Activated CD4-positive, alpha-beta memory T cell treated with anti-CD3 and anti-CD28 coated beads for 36 hours (primary cell): ENCODE measurements around the gene TMEM87A. TPM values are rescaled to one million over a fixed set of nuclear protein-coding genes. Genes with fewer than 3 reads are reported as not detected.
A peak's percentile ranks its signal among the peaks of the same experiment; 100 is the strongest.

Source experiments
- CTCF ChIA-PET: fragments of 350-600 bp; sonication (Branson Sonifier 250); formaldehyde crosslinking; loops from one replicate; lab custom pipeline; 2021; ENCODE audit warnings: antibody characterized with exemption, inconsistent platforms; lab: Charles Lee
- POLR2A ChIA-PET: fragments of 350-600 bp; sonication (Branson Sonifier 250); formaldehyde crosslinking; loops from one replicate; lab custom pipeline; 2021; ENCODE audit warnings: antibody characterized with exemption; lab: Charles Lee
- DNase-seq: peaks from one replicate; pipeline ENCODE4 v3.0.0-alpha.2; 2020
- H3K27ac Mint-ChIP-seq: one replicate; pipeline ENCODE4 v1.8.0; 2021; ENCODE audit warnings: mixed read lengths
- H3K27me3 Mint-ChIP-seq: one replicate; pipeline ENCODE4 v1.8.0; 2021; ENCODE audit warnings: mixed read lengths
- H3K36me3 Mint-ChIP-seq: one replicate; pipeline ENCODE4 v1.8.0; 2021; ENCODE audit warnings: mixed read lengths
- H3K4me1 Mint-ChIP-seq: one replicate; pipeline ENCODE4 v1.8.0; 2021; ENCODE audit warnings: low read depth, mixed read lengths
- H3K4me3 Mint-ChIP-seq: one replicate; pipeline ENCODE4 v1.8.0; 2021; ENCODE audit warnings: mild to moderate bottlenecking, mixed read lengths
- H3K9me3 Mint-ChIP-seq: one replicate; pipeline ENCODE4 v1.8.0; 2021; ENCODE audit warnings: mixed read lengths
- intact Hi-C: fragments of 100-400 bp; cut with micrococcal nuclease; formaldehyde crosslinking; loops from one replicate; pipeline ENCODE4 v1.15.1; 2023
- microRNA-seq: library from miRNA; unstranded; fragments of <30 nt; microRNA quantifications from one replicate; pipeline ENCODE4 v1.2.0, GENCODE V29; 2022; ENCODE audit warnings: borderline number of aligned reads, borderline microRNAs expressed, borderline replicate concordance
- total RNA-seq, 2 experiments: library from RNA; stranded (reverse); gene quantifications; one replicate each; pipeline ENCODE4 v1.2.3, GENCODE V29; 2021

TMEM87A gene
- total RNA-seq, 2 experiments from 2014 or later: 26.1 to 28.7 TPM

DNA sequence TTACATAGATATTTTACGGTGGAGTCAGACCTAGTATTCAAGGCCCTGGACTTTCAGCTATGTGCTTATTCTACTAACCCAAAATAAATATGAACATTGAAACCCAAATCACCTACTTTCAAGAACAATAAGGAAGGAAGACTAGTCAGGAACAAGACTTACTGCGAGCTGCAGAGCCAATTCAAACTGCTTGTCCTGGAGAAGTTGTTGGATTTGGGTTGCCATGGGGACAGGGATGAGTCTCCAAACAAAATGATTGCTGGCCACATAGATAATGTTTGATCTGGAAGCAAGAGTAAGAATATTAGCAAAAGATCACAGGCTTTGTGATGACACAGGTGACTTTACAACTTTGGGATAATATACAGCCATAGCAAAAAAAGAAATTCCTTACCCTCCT lies 95.2 kb downstream of the TMEM87A start:
- H3K36me3 Mint-ChIP-seq: peaks cover 48% of the 10 kb centered on the region

GRCh38 chr15:42175671-42176070 lies 97.6 kb downstream of the TMEM87A start:
- Mint-ChIP-seq H3K4me1 (peaks cover 12% of the 10 kb centered on the region), H3K36me3 (peaks cover 48% of the 10 kb centered on the region), H3K27ac (peak overlapping the region; percentile 14), H3K4me3 (no peak overlapping the region), H3K27me3 (no peaks in the 10 kb centered on the region), H3K9me3 (no peaks in the 10 kb centered on the region)
- ChIA-PET CTCF (interaction anchor here (0.6 kb wide), 1 partner anchor 295 kb away, joined by 3 read pairs; no protein-coding TSS in a partner anchor), POLR2A (no interaction called here)
- intact Hi-C loops: no loop called here
- DNase-seq: no peak

More for the DNA sequence above, 95.2 kb downstream of the TMEM87A start:
- Mint-ChIP-seq H3K27ac (no peak overlapping the region), H3K9me3 (no peaks in the 10 kb centered on the region), H3K4me3 (no peak overlapping the region), H3K27me3 (no peaks in the 10 kb centered on the region), H3K4me1 (no peaks in the 10 kb centered on the region)
- intact Hi-C loops: no loop called here
- POLR2A ChIA-PET: no interaction called here
- no peak for DNase-seq
- CTCF ChIA-PET: no interaction called here

- CTCF ChIA-PET: interaction anchor here (1.0 kb wide), 1 partner anchor 116 kb away, joined by 3 read pairs; no protein-coding TSS in a partner anchor
- POLR2A ChIA-PET: no interaction called here
- no peaks in the 10 kb centered on the region for H3K27me3 Mint-ChIP-seq
- H3K27ac Mint-ChIP-seq: peak overlapping the region; percentile 15
- no peaks in the 10 kb centered on the region for H3K9me3 Mint-ChIP-seq
- H3K36me3 Mint-ChIP-seq: peaks cover 42% of the 10 kb centered on the region
- H3K4me1 Mint-ChIP-seq: peaks cover 12% of the 10 kb centered on the region
- DNase-seq: no peak
- H3K4me3 Mint-ChIP-seq: no peak overlapping the region
- intact Hi-C loops: no loop called here
These were observed 100.8 kb downstream of the TMEM87A start for GRCh38 chr15:42172475-42172874.

DNA sequence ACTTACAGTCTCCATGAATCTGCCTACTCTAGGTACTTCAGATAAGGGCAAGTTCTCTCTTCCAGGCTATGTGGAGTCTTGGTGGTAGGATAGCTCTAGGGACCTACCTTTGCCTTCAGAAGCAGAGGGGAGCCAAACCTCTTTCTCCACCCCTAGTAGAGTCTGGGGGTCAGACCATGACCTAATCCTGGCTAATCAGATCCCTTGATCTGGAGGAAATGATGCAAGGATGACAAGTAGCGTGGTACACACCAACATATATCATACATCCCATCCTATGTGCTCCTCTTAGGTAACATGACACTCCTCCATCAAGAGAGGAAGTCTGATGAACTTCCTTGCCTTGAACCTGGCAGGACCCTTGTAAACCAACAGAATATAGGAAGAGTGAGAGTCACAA lies 101.4 kb downstream of the TMEM87A start:
- intact Hi-C loops: no loop called here
- CTCF ChIA-PET: interaction anchor here (0.7 kb wide), 1 partner anchor 34 kb away, joined by 3 read pairs; no protein-coding TSS in a partner anchor
- peaks cover 49% of the 10 kb centered on the region for H3K36me3 Mint-ChIP-seq

GRCh38 chr15:42171122-42171521 lies 102.1 kb downstream of the TMEM87A start:
- no peak for DNase-seq
- POLR2A ChIA-PET: no interaction called here
- CTCF ChIA-PET: interaction anchor here (0.7 kb wide), 1 partner anchor 33 kb away, joined by 3 read pairs; no protein-coding TSS in a partner anchor
- intact Hi-C loops: no loop called here
- Mint-ChIP-seq H3K4me3 (no peak overlapping the region), H3K27me3 (no peaks in the 10 kb centered on the region), H3K36me3 (peaks cover 56% of the 10 kb centered on the region), H3K9me3 (no peaks in the 10 kb centered on the region), H3K4me1 (peaks cover 12% of the 10 kb centered on the region), H3K27ac (peak overlapping the region; percentile 15)

More for the DNA sequence above, 101.4 kb downstream of the TMEM87A start:
- H3K4me1 Mint-ChIP-seq: peaks cover 12% of the 10 kb centered on the region
- POLR2A ChIA-PET: no interaction called here
- peak overlapping the region; percentile 15 for H3K27ac Mint-ChIP-seq
- no peak for DNase-seq
- no peaks in the 10 kb centered on the region for H3K9me3 Mint-ChIP-seq
- H3K4me3 Mint-ChIP-seq: no peak overlapping the region
- no peaks in the 10 kb centered on the region for H3K27me3 Mint-ChIP-seq

GRCh38 chr15:42166225-42166940 lies 106.8 kb downstream of the TMEM87A start:
- Mint-ChIP-seq H3K9me3 (no peaks in the 10 kb centered on the region), H3K36me3 (peaks cover 50% of the 10 kb centered on the region), H3K27me3 (no peaks in the 10 kb centered on the region), H3K4me1 (peaks cover 6% of the 10 kb centered on the region), H3K4me3 (no peak overlapping the region), H3K27ac (peak overlapping the region; percentile 18)
- ChIA-PET CTCF (interaction anchor here (0.5 kb wide), 1 partner anchor 33 kb away, joined by 3 read pairs; no protein-coding TSS in a partner anchor), POLR2A (interaction anchor here (0.5 kb wide), 1 partner anchor 13 kb away, joined by 3 read pairs; no protein-coding TSS in a partner anchor)
- DNase-seq: no peak
- intact Hi-C loops: no loop called here

- H3K27ac Mint-ChIP-seq: no peak overlapping the region
- peaks cover 48% of the 10 kb centered on the region for H3K36me3 Mint-ChIP-seq
- ChIA-PET CTCF (interaction anchor here (0.5 kb wide), 1 partner anchor 98 kb away, joined by 3 read pairs; no protein-coding TSS in a partner anchor), POLR2A (no interaction called here)
- H3K9me3 Mint-ChIP-seq: no peaks in the 10 kb centered on the region
- H3K4me3 Mint-ChIP-seq: no peak overlapping the region
- H3K27me3 Mint-ChIP-seq: no peaks in the 10 kb centered on the region
- intact Hi-C loops: no loop called here
- no peak for DNase-seq
- no peaks in the 10 kb centered on the region for H3K4me1 Mint-ChIP-seq
These were observed 108.1 kb downstream of the TMEM87A start for GRCh38 chr15:42165106-42165505.

- ChIA-PET POLR2A (no interaction called here), CTCF (no interaction called here)
- no peak for DNase-seq
- no peaks in the 10 kb centered on the region for H3K4me1 Mint-ChIP-seq
- intact Hi-C loops: no loop called here
- H3K27me3 Mint-ChIP-seq: no peaks in the 10 kb centered on the region
- no peaks in the 10 kb centered on the region for H3K9me3 Mint-ChIP-seq
- no peak overlapping the region for H3K27ac Mint-ChIP-seq
- H3K4me3 Mint-ChIP-seq: no peak overlapping the region
- peaks cover 54% of the 10 kb centered on the region for H3K36me3 Mint-ChIP-seq
These were observed 109.2 kb downstream of the TMEM87A start for GRCh38 chr15:42163947-42164550.

GRCh38 chr15:42163291-42163690 lies 109.9 kb downstream of the TMEM87A start:
- Mint-ChIP-seq H3K4me3 (no peak overlapping the region), H3K9me3 (no peaks in the 10 kb centered on the region), H3K36me3 (peaks cover 58% of the 10 kb centered on the region), H3K27me3 (no peaks in the 10 kb centered on the region), H3K4me1 (no peaks in the 10 kb centered on the region), H3K27ac (no peak overlapping the region)
- ChIA-PET CTCF (interaction anchor here (0.6 kb wide), 1 partner anchor 302 kb away, joined by 3 read pairs; no protein-coding TSS in a partner anchor), POLR2A (no interaction called here)
- no peak for DNase-seq
- intact Hi-C loops: no loop called here

Small RNA genes within 50 kb of the gene (microRNA-seq; reads per million reads assigned to microRNA genes)
- gene MIR627: 40.9 reads per million, percentile 55 among the genes with 10 or more reads in this experiment

Other genes with a start within 250 kb of the TMEM87A start
- gene PLA2G4D, start 178.9 kb downstream of the TMEM87A start, total RNA-seq: not detected
- not detected for gene PLA2G4F, start 116.8 kb downstream of the TMEM87A start, total RNA-seq
- gene VPS39, start 65.1 kb downstream of the TMEM87A start, total RNA-seq: 10 to 100 TPM; 52.6 to 57.8 TPM
- 10 to 100 TPM; 23.5 to 26.1 TPM for gene GANC, start 232 bp downstream of the TMEM87A start, total RNA-seq
- gene CAPN3, start 86.1 kb upstream of the TMEM87A start, total RNA-seq: 1 to 10 TPM; 2.2 to 2.7 TPM
- 10 to 100 TPM; 47.1 to 48.0 TPM for gene ZNF106, start 217.7 kb upstream of the TMEM87A start, total RNA-seq
- gene SNAP23, start 222.2 kb upstream of the TMEM87A start, total RNA-seq: 10 to 100 TPM; 43.1 to 46.8 TPM